ENCODE results near the gene DHX9.

The DHX9 gene

GRCh38 chr1:182848736-182849135 lies 9.6 kb downstream of the DHX9 start:
- in situ Hi-C loops (cut with HindIII; ENCODE audit: low sequenced_read_pairs) = no loop called here
- no peak for TF ChIP-seq CTCF (IDR thresholded peaks at IDR 0.05; ENCODE audit: low read depth, low read length)

GRCh38 chr1:182850319-182850718 lies 11.2 kb downstream of the DHX9 start:
- no peak for DNase-seq (ENCODE audit: low read depth, low spot score)
- H3K4me3 ChIP-seq (ENCODE audit: low read depth, low read length) = no peak overlapping the region
- in situ Hi-C loops (cut with HindIII; ENCODE audit: low sequenced_read_pairs) = no loop called here
- no peak for TF ChIP-seq CTCF (IDR thresholded peaks at IDR 0.05; ENCODE audit: low read depth, low read length)

More at GRCh38 chr1:182848736-182849135, 9.6 kb downstream of the DHX9 start:
- DNase-seq (ENCODE audit: low read depth, low spot score) = no peak
- H3K4me3 ChIP-seq (ENCODE audit: low read depth, low read length) = no peak overlapping the region

DNA sequence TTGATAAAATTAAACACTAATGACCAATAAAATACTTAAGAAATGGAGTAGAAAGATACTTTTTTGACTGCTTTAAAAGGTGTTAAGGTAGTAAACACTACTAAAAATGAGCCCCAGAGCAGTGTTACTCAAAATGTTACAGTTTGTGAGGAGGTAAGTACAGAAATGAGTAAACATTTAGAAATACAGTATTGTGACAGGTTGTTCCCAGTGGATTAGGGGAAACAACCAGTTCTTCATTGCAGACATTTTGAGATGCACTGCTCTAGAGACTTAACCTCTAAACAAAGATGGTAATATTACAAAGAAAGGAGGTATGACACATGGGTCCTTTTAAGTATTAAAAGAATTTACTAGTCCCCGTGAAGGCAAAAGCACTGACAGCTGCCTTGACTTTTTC lies 12.7 kb downstream of the DHX9 start:
- H3K4me3 ChIP-seq (ENCODE audit: low read depth, low read length) = no peak overlapping the region
- no peak for TF ChIP-seq CTCF (IDR thresholded peaks at IDR 0.05; ENCODE audit: low read depth, low read length)
- in situ Hi-C loops (cut with HindIII; ENCODE audit: low sequenced_read_pairs) = no loop called here
- DNase-seq (ENCODE audit: low read depth, low spot score) = no peak

DNA sequence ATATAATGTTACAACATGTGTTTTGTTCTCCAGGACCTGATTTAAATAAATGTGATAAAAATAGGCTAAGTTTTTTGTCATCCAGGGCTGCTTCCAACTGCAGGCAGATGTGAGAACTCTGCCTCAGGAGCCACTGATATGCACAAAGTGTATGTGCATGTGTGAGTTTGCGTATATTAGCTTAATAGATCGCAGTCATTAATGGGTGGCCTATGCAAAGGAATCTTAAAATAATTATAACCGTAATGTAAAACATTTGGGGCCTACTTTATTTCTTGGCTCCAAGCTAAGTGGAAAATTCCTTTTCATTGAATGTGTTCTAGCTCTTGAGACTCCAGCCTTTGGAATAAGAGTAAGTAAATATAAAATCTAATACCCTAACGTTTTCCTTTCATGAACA lies 16.8 kb downstream of the DHX9 start:
- H3K4me3 ChIP-seq (ENCODE audit: low read depth, low read length) = no peak overlapping the region
- DNase-seq (ENCODE audit: low read depth, low spot score) = no peak
- TF ChIP-seq CTCF (IDR thresholded peaks at IDR 0.05; ENCODE audit: low read depth, low read length) = no peak
- in situ Hi-C loops (cut with HindIII; ENCODE audit: low sequenced_read_pairs) = no loop called here

DNA sequence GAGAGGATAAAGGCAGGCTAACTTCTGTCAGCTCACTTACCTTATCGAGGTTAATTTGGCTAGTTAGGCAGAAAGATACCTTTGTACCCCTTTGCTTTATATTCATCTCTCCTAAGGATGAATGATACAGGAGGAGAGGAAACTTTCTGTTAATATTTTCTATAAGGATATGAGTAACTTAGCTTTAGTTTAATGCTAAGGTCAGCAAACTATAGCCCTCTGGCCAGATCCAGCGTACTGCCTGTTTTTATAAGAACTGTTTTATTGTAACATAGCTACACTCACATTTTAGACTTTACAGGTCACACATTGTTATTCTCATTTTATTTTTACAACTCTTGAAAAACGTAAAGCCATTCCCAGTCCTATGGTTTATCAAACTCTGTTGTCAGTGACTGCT lies 18.1 kb downstream of the DHX9 start:
- TF ChIP-seq CTCF (IDR thresholded peaks at IDR 0.05; ENCODE audit: low read depth, low read length) = no peak
- in situ Hi-C loops (cut with HindIII; ENCODE audit: low sequenced_read_pairs) = no loop called here
- no peak overlapping the region for H3K4me3 ChIP-seq (ENCODE audit: low read depth, low read length)
- DNase-seq (ENCODE audit: low read depth, low spot score) = no peak

DNA sequence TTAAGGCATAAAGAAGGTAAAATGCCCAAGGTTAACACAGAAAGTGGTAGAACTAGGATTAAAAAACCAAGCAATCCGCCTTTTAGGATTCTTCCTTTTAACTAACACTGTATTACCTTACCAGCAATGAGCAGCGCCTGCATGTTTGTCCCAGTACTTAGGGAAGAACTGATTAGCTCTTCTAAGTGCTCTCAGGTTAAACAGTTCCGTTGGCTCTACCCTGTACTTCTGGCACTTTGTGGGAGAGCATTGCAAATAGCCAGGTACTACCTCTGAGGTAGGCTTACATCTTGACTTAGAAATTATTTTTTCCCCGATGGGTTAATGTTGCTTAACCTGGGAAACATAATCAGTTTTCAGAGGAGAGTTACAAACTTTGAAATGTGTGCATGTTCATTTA lies 21.5 kb downstream of the DHX9 start:
- in situ Hi-C loops (cut with HindIII; ENCODE audit: low sequenced_read_pairs) = no loop called here
- H3K4me3 ChIP-seq (ENCODE audit: low read depth, low read length) = no peak overlapping the region
- no peak for DNase-seq (ENCODE audit: low read depth, low spot score)
- TF ChIP-seq CTCF (IDR thresholded peaks at IDR 0.05; ENCODE audit: low read depth, low read length) = no peak

- TF ChIP-seq CTCF (IDR thresholded peaks at IDR 0.05; ENCODE audit: low read depth, low read length) = no peak
- peak; percentile 44 for DNase-seq (ENCODE audit: low read depth, low spot score)
- no peak overlapping the region for H3K4me3 ChIP-seq (ENCODE audit: low read depth, low read length)
- in situ Hi-C loops (cut with HindIII; ENCODE audit: low sequenced_read_pairs) = no loop called here
These were observed 22.8 kb downstream of the DHX9 start for GRCh38 chr1:182861994-182862393.

Measured in astrocyte of the spinal cord (primary cell).